IMR-90 (cell line): ENCODE results near the gene DNASE2. TPM values are rescaled to one million over a fixed set of nuclear protein-coding genes. Genes with fewer than 3 reads are reported as not detected.

ENCODE experiments used
- ATAC-seq: fragments of 200-7000 bp; cut with Tn5 transposase; 2 replicates; pipeline ENCODE4 v1.9.1; 2020; ENCODE audit warnings: low read depth, mild to moderate bottlenecking, moderate library complexity
- BruUV-seq: library from RNA; stranded (reverse); fragments of 400-500 nt; replicated peaks from 2 replicates; lab custom pipeline; 2021; lab: Mats Ljungman, UMichigan
- CTCF ChIA-PET: fragments of 300-600 bp; formaldehyde crosslinking; extraction: SDS; loops from one replicate; lab custom pipeline; 2021; ENCODE audit warnings: antibody characterized with exemption; lab: Yijun Ruan, JAX
- POLR2A ChIA-PET: fragments of 300-600 bp; sonication (Branson Sonifier 250); formaldehyde crosslinking; loops from one replicate; lab custom pipeline; 2022; ENCODE audit warnings: antibody characterized with exemption; ENCODE audit not compliant: unreplicated experiment; lab: Charles Lee
- DNase-seq: peaks from one replicate; pipeline ENCODE4 v3.0.0; 2013
- H2AFZ ChIP-seq: replicated peaks from 2 replicates; pipeline ENCODE3; 2013; ENCODE audit warnings: low read length, mild to moderate bottlenecking; ENCODE audit not compliant: poor library complexity
- H2AK5ac ChIP-seq: 2 replicates; pipeline ENCODE4 v1.6.1; 2013; ENCODE audit warnings: low read depth, low read length, inconsistent platforms
- H2AK9ac ChIP-seq: replicated peaks from 2 replicates; pipeline ENCODE3; 2013; ENCODE audit warnings: mild to moderate bottlenecking, low read depth, low read length, moderate library complexity; ENCODE audit not compliant: poor library complexity
- H2BK120ac ChIP-seq: 2 replicates; pipeline ENCODE4 v1.6.1; 2013; ENCODE audit warnings: low read depth, low read length, inconsistent platforms
- H2BK15ac ChIP-seq: 3 replicates; pipeline ENCODE4 v1.6.1; 2013; ENCODE audit warnings: low read depth, low read length, inconsistent platforms
- H2BK20ac ChIP-seq: 2 replicates; pipeline ENCODE4 v1.6.1; 2013; ENCODE audit warnings: low read depth, mild to moderate bottlenecking, inconsistent platforms, low read length, moderate library complexity
- H2BK5ac ChIP-seq: 2 replicates; pipeline ENCODE4 v1.6.1; 2013; ENCODE audit warnings: mild to moderate bottlenecking, low read depth, low read length, inconsistent platforms; ENCODE audit not compliant: poor library complexity, severe bottlenecking
- H3K14ac ChIP-seq: replicated peaks from 2 replicates; pipeline ENCODE4 v1.6.1; 2013; ENCODE audit warnings: low read depth, low read length, inconsistent platforms
- H3K18ac ChIP-seq: 2 replicates; pipeline ENCODE4 v1.6.1; 2013; ENCODE audit warnings: low read depth, low read length, control low read depth
- H3K23ac ChIP-seq: 2 replicates; pipeline ENCODE4 v1.6.1; 2013; ENCODE audit warnings: low read depth, low read length, inconsistent platforms
- H3K27ac ChIP-seq: 2 replicates; pipeline ENCODE4 v1.5.1; 2013; ENCODE audit warnings: mild to moderate bottlenecking, control low read depth, low read length; ENCODE audit not compliant: insufficient read depth
- H3K27me3 ChIP-seq: 2 replicates; pipeline ENCODE4 v1.6.1; 2013; ENCODE audit warnings: low read length; ENCODE audit not compliant: control insufficient read depth, insufficient read depth
- H3K36me3 ChIP-seq: 2 replicates; pipeline ENCODE4 v1.6.1; 2013; ENCODE audit warnings: low read length, mixed read lengths; ENCODE audit not compliant: control insufficient read depth, insufficient read depth
- H3K4ac ChIP-seq: 2 replicates; pipeline ENCODE4 v1.6.1; 2013; ENCODE audit warnings: low read depth, low read length, inconsistent platforms
- H3K4me1 ChIP-seq: 2 replicates; pipeline ENCODE4 v1.6.1; 2013; ENCODE audit warnings: low read length, mixed read lengths; ENCODE audit not compliant: control insufficient read depth, insufficient read depth
- H3K4me2 ChIP-seq: 2 replicates; pipeline ENCODE4 v1.6.1; 2013; ENCODE audit warnings: low read depth, mild to moderate bottlenecking, control low read depth, low read length, moderate library complexity
- H3K4me3 ChIP-seq: 2 replicates; pipeline ENCODE4 v1.5.1; 2013; ENCODE audit warnings: low read depth, mild to moderate bottlenecking, control low read depth, low read length, moderate library complexity; ENCODE audit not compliant: insufficient read depth
- H3K56ac ChIP-seq: 2 replicates; pipeline ENCODE4 v1.6.1; 2013; ENCODE audit warnings: low read length, inconsistent platforms; ENCODE audit not compliant: insufficient read depth; ENCODE audit errors: extremely low read depth
- H3K79me1 ChIP-seq, 2 experiments: 2 replicates each; pipeline ENCODE4 v1.6.1; 2013; ENCODE audit warnings: low read length in 2 of 2, inconsistent platforms in 1 of 2, low read depth in 1 of 2
- H3K9ac ChIP-seq: 2 replicates; pipeline ENCODE4 v1.6.1; 2013; ENCODE audit warnings: low read depth, low read length, control low read depth
- H3K9me1 ChIP-seq: 2 replicates; pipeline ENCODE4 v1.6.1; 2013; ENCODE audit warnings: low read length, inconsistent platforms; ENCODE audit not compliant: insufficient read depth
- H3K9me3 ChIP-seq: 2 replicates; pipeline ENCODE4 v1.6.1; 2013; ENCODE audit warnings: low read length; ENCODE audit not compliant: control insufficient read depth, insufficient read depth
- H4K20me1 ChIP-seq: 2 replicates; pipeline ENCODE4 v1.6.1; 2013; ENCODE audit warnings: low read length, inconsistent platforms; ENCODE audit not compliant: insufficient read depth
- H4K5ac ChIP-seq: 2 replicates; pipeline ENCODE4 v1.6.1; 2013; ENCODE audit warnings: mild to moderate bottlenecking, low read depth, low read length, control low read depth
- H4K8ac ChIP-seq, 2 experiments: 2 replicates each; pipeline ENCODE4 v1.6.1; 2013; ENCODE audit warnings: low read depth in 2 of 2, low read length in 2 of 2, control low read depth in 1 of 2, inconsistent platforms in 1 of 2
- H4K91ac ChIP-seq: 2 replicates; pipeline ENCODE4 v1.6.1; 2013; ENCODE audit warnings: low read depth, low read length, inconsistent platforms; ENCODE audit not compliant: insufficient read depth
- BHLHE40 ChIP-seq: fragments of 150-350 bp; IDR thresholded peaks from 2 replicates; pipeline ENCODE4 v1.6.1; 2016; ENCODE audit warnings: mild to moderate bottlenecking, low read depth, low read length
- CEBPB ChIP-seq: IDR thresholded peaks from 2 replicates; pipeline ENCODE4 v1.6.1; 2012; ENCODE audit warnings: low read depth, low read length, improper control_type of control experiment
- CHD1 ChIP-seq: IDR thresholded peaks from 2 replicates; pipeline ENCODE4 v1.6.1; 2012; ENCODE audit warnings: low read depth, low read length, improper control_type of control experiment
- CTCF ChIP-seq: conservative IDR thresholded peaks from 2 replicates; pipeline ENCODE4 v1.5.1; 2012; ENCODE audit warnings: mild to moderate bottlenecking, low read depth, low read length, improper control_type of control experiment
- FOS ChIP-seq: fragments of 150-350 bp; IDR thresholded peaks from 2 replicates; pipeline ENCODE4 v1.6.1; 2016; ENCODE audit warnings: low read depth, low read length
- MAFK ChIP-seq: IDR thresholded peaks from 2 replicates; pipeline ENCODE4 v1.6.1; 2012; ENCODE audit warnings: low read depth, low read length, improper control_type of control experiment
- MAZ ChIP-seq: IDR thresholded peaks from 2 replicates; pipeline ENCODE4 v1.6.1; 2012; ENCODE audit warnings: low read depth, mild to moderate bottlenecking, low read length, improper control_type of control experiment, moderate library complexity, borderline replicate concordance
- MXI1 ChIP-seq: IDR thresholded peaks from 2 replicates; pipeline ENCODE4 v1.6.1; 2012; ENCODE audit warnings: low read depth, mild to moderate bottlenecking, low read length, moderate library complexity, borderline replicate concordance
- NFE2L2 ChIP-seq: fragments of 150-350 bp; IDR thresholded peaks from 2 replicates; pipeline ENCODE4 v1.6.1; 2016; ENCODE audit warnings: low read depth, mild to moderate bottlenecking, low read length
- POLR2A ChIP-seq: IDR thresholded peaks from 2 replicates; pipeline ENCODE4 v1.6.1; 2012; ENCODE audit warnings: mild to moderate bottlenecking, low read depth, low read length
- RAD21 ChIP-seq: IDR thresholded peaks from 2 replicates; pipeline ENCODE4 v1.6.1; 2012; ENCODE audit warnings: low read length, improper control_type of control experiment
- RCOR1 ChIP-seq: IDR thresholded peaks from 2 replicates; pipeline ENCODE4 v1.6.1; 2012; ENCODE audit warnings: mild to moderate bottlenecking, low read length, improper control_type of control experiment; ENCODE audit not compliant: insufficient replicate concordance
- RFX5 ChIP-seq: IDR thresholded peaks from 2 replicates; pipeline ENCODE4 v1.8.0; 2012; ENCODE audit warnings: low read depth, mild to moderate bottlenecking, low read length, moderate library complexity
- SMC3 ChIP-seq: fragments of 150-350 bp; IDR thresholded peaks from 2 replicates; pipeline ENCODE4 v1.6.1; 2016; ENCODE audit warnings: low read depth, mild to moderate bottlenecking, antibody characterized with exemption, low read length, moderate library complexity
- WGBS, 2 experiments: methylation state at CpG; one replicate each; pipeline versions ENCODE4 v1.1.5 to v1.1.7; 2013; ENCODE audit warnings: missing lambda C conversion rate in 2 of 2; ENCODE audit not compliant: insufficient read length in 1 of 2; ENCODE audit errors: extremely low coverage in 2 of 2; 5-methylcytosine and 5-hydroxymethylcytosine counted together
- dilution Hi-C: fragments of 300-500 bp; cut with HindIII; formaldehyde crosslinking; loops from one replicate; pipeline ENCODE4 v1.14.3; 2018; ENCODE audit warnings: low sequenced_read_pairs; ENCODE audit not compliant: unreplicated experiment
- in situ Hi-C: fragments of 300-500 bp; cut with MboI; formaldehyde crosslinking; loops from 3 replicates; pipeline ENCODE4 v1.14.3; 2019; ENCODE audit warnings: low sequenced_read_pairs, inconsistent platforms, mixed read lengths
- intact Hi-C: fragments of 100-400 bp; cut with micrococcal nuclease; formaldehyde crosslinking; loops from 2 replicates; pipeline ENCODE4 v1.10.0; 2022
- polyA plus RNA-seq, 3 experiments: library from polyadenylated mRNA; depleted of rRNA; stranded (reverse); fragments of >200 nt; gene quantifications; 2 replicates each; pipeline ENCODE4 v1.2.3, GENCODE V29; 2012; ENCODE audit warnings: low replicate concordance in 1 of 3
- total RNA-seq: library from RNA; depleted of rRNA; stranded (reverse); fragments of >200 nt; gene quantifications from 2 replicates; pipeline ENCODE4 v1.2.3, GENCODE V29; 2012
- TF ChIP-seq, protein P1 (sequence below): fragments of 150-350 bp; IDR thresholded peaks from 2 replicates; pipeline ENCODE4 v1.6.1; 2016; ENCODE audit warnings: low read depth, mild to moderate bottlenecking, low read length, moderate library complexity, borderline replicate concordance
- TF ChIP-seq, protein P2 (sequence below): fragments of 150-350 bp; IDR thresholded peaks from 2 replicates; pipeline ENCODE4 v1.6.1; 2017; ENCODE audit warnings: mild to moderate bottlenecking, antibody characterized with exemption, low read length, low read depth

The DNASE2 gene
- total and polyA plus RNA-seq, 2 of the 4 experiments (the other 2 are of a cell fraction), result 9.5 to 31.1 TPM

- no peak overlapping the region for H2BK20ac ChIP-seq
- no peaks in the 10 kb centered on the region for H3K4me1 ChIP-seq
- H2BK15ac ChIP-seq, result no peak overlapping the region
- H2AK5ac ChIP-seq, result no peak overlapping the region
- H3K36me3 ChIP-seq, result peaks cover 14% of the 10 kb centered on the region; the same call in 1 of the 2 replicates
- H2BK5ac ChIP-seq, result no peak overlapping the region
- DNase-seq (no peak), ATAC-seq (no peak)
- CTCF ChIA-PET, result no interaction called here
- no peak overlapping the region for H3K23ac ChIP-seq
- no TSS peak for BruUV-seq
- H3K4me2 ChIP-seq, result no peak overlapping the region
- H3K18ac ChIP-seq, result no peak overlapping the region
- no peak overlapping the region for H3K27ac ChIP-seq
- TF ChIP-seq CEBPB (no peak), CTCF (no peak), SMC3 (no peak), CHD1 (no peak), RCOR1 (no peak), FOS (no peak), MAZ (no peak), BHLHE40 (no peak), NFE2L2 (no peak), RAD21 (no peak), RFX5 (no peak), MAFK (no peak), MXI1 (no peak), POLR2A (no peak)
- TF ChIP-seq, protein P1, sequence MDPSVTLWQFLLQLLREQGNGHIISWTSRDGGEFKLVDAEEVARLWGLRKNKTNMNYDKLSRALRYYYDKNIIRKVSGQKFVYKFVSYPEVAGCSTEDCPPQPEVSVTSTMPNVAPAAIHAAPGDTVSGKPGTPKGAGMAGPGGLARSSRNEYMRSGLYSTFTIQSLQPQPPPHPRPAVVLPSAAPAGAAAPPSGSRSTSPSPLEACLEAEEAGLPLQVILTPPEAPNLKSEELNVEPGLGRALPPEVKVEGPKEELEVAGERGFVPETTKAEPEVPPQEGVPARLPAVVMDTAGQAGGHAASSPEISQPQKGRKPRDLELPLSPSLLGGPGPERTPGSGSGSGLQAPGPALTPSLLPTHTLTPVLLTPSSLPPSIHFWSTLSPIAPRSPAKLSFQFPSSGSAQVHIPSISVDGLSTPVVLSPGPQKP, result no peak
- TF ChIP-seq, protein P2, sequence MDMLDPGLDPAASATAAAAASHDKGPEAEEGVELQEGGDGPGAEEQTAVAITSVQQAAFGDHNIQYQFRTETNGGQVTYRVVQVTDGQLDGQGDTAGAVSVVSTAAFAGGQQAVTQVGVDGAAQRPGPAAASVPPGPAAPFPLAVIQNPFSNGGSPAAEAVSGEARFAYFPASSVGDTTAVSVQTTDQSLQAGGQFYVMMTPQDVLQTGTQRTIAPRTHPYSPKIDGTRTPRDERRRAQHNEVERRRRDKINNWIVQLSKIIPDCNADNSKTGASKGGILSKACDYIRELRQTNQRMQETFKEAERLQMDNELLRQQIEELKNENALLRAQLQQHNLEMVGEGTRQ, result no peak
- no peak overlapping the region for H2AFZ ChIP-seq
- H3K9me3 ChIP-seq, result no peaks in the 10 kb centered on the region
- no peak overlapping the region for H4K5ac ChIP-seq
- no peak overlapping the region for H3K56ac ChIP-seq
- in situ Hi-C loops (no loop called here), dilution Hi-C loops (no loop called here), intact Hi-C loops (no loop called here)
- H2BK120ac ChIP-seq, result no peak overlapping the region
- H4K20me1 ChIP-seq, result no peaks in the 10 kb centered on the region
- WGBS, 2 experiments, result 60% methylated on average over 1 of the region's 6 CpGs; no CpG with 5 or more reads in 1 of the 2 experiments
- no peak overlapping the region for H4K8ac ChIP-seq
- no peak overlapping the region for H3K9ac ChIP-seq
- peaks cover 5% of the 10 kb centered on the region; the same call in 1 of the 2 replicates for H3K9me1 ChIP-seq
- POLR2A ChIA-PET, result no interaction called here
- H4K91ac ChIP-seq, result no peak overlapping the region
- H2AK9ac ChIP-seq, result peak overlapping the region; percentile 24
- H3K79me1 ChIP-seq, result 0 out of 4 replicates have a peak, but pooled peaks cover 0 to under 1% of the 10 kb centered on the region in 2 experiments
- no peak overlapping the region for H3K4me3 ChIP-seq
- H3K27me3 ChIP-seq, result no peaks in the 10 kb centered on the region
- no peak overlapping the region for H3K14ac ChIP-seq
- H3K4ac ChIP-seq, result no peak overlapping the region
These were observed 6.2 kb downstream of the DNASE2 start for GRCh38 chr19:12875086-12875485.
